Left colon (tissue), 2 donors: ENCODE measurements around the gene SHROOM3. TPM values are rescaled to one million over a fixed set of nuclear protein-coding genes. Genes with fewer than 3 reads are reported as not detected.

Experiments used
- ATAC-seq: fragments of 200-7000 bp; cut with Tn5 transposase; one replicate; pipeline ENCODE4 v1.9.1; 2020; ENCODE audit warnings: mild to moderate bottlenecking, moderate library complexity
- DNase-seq, 2 donors: peaks; one replicate each; pipeline ENCODE4 v3.0.0-alpha.2; 2020
- intact Hi-C, 2 donors: fragments of 100-400 bp; cut with DNase I in 1 of 2; cut with micrococcal nuclease in 1 of 2; formaldehyde crosslinking; loops; one replicate each; pipeline versions ENCODE4 v1.11.2 to v1.14.0; 2022; cut with DNase I, micrococcal nuclease
- total RNA-seq, 2 donors: library from RNA; stranded (reverse); fragmentation: NEBNext Ultra II Directional; extraction: Animal tissue kit (Norgen Biotek cat#: 25700); gene quantifications; one replicate each; pipeline ENCODE4 v1.2.1, GENCODE V29; 2021
- donor health status: DM: no; HTN: no; CAD: no.
- donor health status: DM: yes; HTN: yes; CAD: no.

The SHROOM3 gene
- total RNA-seq, 2 donors from 2014 or later: 158 to 248 TPM

GRCh38 chr4:76757418-76757939 is 322.4 kb downstream of the SHROOM3 start:
- ATAC-seq (no peak), DNase-seq (no peak)
- intact Hi-C loops: loop anchor here in 1 of 2 donors (10.0 kb wide), 1 partner anchor 323 kb away; the partner anchor contains the start of gene SHROOM3

GRCh38 chr4:76758290-76758882 is 323.4 kb downstream of the SHROOM3 start:
- intact Hi-C loops: loop anchor here in 1 of 2 donors (10.0 kb wide), 1 partner anchor 324 kb away; the partner anchor contains the start of gene SHROOM3
- DNase-seq (no peak), ATAC-seq (peak; percentile 71)

DNA sequence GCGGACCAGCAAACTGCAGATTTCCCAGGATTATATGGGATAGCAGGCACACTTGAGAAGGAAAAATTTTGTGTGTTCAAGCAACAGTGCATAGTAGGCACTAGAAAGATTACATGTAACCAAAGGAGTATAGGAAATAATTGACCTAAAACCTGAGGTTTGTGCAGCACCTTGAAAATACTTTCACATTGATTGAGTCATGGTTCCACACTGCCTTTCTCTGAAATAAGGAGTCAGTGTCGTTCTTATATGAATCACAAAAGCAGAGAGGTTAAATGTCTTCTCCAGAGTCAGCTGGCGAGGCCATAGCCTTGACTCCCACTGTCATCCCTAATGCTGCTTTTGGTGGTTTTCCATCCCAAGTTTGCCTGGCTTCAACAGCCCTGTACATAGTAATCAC is 324.0 kb downstream of the SHROOM3 start:
- intact Hi-C loops: loop anchor here in 1 of 2 donors (10.0 kb wide), 1 partner anchor 324 kb away; the partner anchor contains the start of gene SHROOM3
- no peak for ATAC-seq

GRCh38 chr4:76760193-76760592 is 325.2 kb downstream of the SHROOM3 start:
- ATAC-seq (no peak), DNase-seq (no peak)
- intact Hi-C loops: no loop called here

More for the DNA sequence above, 324.0 kb downstream of the SHROOM3 start:
- no peak for DNase-seq

DNA sequence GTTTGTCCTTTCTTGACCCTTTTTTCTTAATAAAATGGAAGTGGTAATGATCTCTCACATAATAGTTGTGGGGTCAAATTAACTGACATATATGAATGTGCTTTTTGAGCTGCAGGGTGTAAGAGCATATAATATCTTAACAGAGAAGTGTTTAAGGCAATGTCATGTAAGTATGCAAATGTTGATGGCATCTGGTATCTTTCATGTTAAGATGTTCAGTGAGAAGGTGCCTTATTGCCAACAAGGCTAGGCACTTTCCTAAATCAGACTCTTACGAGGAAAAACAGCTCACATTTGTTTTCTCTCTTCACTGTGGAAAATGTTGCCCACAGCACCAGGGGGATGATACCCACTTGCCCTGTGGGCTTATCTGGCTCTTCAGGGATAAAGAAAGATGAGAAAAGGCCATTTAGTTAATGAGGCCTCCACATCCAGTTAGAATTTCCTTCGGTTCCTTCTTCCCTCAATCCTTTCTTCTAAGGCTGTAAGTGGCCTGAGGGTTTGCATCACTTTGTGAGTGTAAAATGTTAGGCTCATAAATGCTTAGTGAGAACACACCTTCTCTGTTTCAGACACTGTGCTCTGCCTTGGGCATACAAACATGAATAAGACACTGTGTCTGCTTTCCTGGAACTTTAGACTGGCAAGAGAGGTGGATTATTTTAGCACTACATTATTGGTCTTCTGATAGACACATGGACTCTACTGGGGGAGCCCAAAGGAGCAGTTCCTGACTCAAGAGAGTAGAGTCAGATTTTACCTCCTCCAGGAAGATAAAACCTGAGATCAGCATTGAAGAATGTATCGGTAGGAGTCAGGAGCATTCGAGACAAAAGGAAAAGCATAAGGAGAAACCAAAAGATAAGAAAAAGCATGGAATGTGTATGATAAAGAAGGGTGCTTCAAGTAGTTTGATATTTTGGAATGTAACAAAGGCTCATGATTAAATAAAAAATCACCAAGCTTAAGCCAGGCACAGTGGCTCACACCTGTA is 327.4 kb downstream of the SHROOM3 start:
- no peak for DNase-seq
- no peak for ATAC-seq
- intact Hi-C loops: no loop called here

DNA sequence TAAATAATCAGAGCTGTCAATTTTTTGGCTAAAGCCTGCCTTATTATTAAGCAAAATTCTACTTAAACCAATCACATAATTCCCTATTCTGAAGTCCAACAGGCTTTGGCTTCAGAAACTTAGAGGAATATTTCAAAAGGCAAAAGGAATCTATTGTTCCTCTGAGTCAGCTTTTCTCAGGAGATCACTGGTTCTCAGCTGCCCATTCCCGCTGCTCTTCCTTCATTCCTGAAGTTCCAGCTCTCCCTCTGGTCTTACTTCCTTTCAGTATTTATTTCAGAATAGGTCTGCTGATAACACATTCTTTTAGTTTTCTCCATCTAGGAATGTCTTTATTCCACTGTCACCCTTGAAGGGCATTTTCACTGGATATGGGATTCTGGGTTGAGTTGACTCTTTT is 329.2 kb downstream of the SHROOM3 start:
- ATAC-seq (no peak), DNase-seq (no peak)
- intact Hi-C loops: no loop called here

GRCh38 chr4:76765473-76766183 is 330.6 kb downstream of the SHROOM3 start:
- intact Hi-C loops: no loop called here
- ATAC-seq (no peak), DNase-seq (no peak)

DNA sequence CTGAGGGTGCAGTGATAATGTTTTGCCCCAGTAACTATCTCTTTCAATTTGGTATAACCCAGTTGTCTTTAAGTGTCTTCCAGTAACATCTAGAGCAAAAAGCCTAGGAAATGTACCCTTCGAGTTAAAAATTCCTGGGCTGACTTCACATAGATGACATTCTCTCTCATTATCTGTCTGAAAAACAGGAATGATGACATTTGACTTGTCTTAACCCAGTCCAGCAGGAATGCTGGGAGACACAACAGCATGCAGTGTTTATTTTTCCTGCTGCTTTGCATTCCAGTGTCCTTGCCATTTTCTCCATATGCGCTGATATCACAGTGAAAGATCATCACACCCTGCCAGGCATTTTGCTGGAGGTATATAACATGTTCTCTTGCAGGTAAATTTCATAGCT is 333.0 kb downstream of the SHROOM3 start:
- no peak for ATAC-seq
- no peak for DNase-seq
- intact Hi-C loops: no loop called here

DNA sequence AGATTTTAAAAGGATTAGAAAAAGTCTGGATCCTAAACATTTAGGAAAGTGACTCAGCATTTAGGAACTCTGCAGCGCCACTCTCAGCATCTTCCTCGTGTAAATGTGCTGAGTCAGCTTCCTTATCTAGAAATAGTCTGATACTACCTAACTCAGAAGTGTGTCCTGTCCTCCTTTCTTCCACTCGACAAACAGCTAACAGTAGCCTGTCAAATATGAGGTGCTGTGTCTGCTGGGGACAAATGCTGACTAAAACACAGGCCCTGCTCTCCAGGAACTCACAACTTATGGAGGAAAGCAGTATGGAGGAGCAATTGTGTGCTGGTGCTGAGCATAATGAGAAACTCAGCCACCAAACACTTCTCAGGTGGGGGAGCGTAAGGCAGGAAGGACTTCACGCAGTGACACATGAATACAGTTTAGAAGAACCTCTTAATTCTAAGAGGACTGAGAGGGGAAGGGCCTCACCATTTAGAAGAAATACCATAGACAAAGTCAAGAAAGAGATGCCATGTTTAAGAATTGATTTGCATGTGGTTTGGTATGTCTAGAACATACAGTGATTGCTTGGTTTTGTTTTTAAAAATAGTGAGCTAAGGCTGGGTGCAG is 337.6 kb downstream of the SHROOM3 start:
- ATAC-seq: no peak
- intact Hi-C loops: no loop called here

GRCh38 chr4:76773766-76774165 is 338.7 kb downstream of the SHROOM3 start:
- ATAC-seq (peak; percentile 36), DNase-seq (no peak)
- intact Hi-C loops: no loop called here

More for the DNA sequence above, 337.6 kb downstream of the SHROOM3 start:
- DNase-seq: no peak

GRCh38 chr4:76779740-76780459 is 344.9 kb downstream of the SHROOM3 start:
- intact Hi-C loops: no loop called here
- ATAC-seq: no peak
- DNase-seq: no peak

DNA sequence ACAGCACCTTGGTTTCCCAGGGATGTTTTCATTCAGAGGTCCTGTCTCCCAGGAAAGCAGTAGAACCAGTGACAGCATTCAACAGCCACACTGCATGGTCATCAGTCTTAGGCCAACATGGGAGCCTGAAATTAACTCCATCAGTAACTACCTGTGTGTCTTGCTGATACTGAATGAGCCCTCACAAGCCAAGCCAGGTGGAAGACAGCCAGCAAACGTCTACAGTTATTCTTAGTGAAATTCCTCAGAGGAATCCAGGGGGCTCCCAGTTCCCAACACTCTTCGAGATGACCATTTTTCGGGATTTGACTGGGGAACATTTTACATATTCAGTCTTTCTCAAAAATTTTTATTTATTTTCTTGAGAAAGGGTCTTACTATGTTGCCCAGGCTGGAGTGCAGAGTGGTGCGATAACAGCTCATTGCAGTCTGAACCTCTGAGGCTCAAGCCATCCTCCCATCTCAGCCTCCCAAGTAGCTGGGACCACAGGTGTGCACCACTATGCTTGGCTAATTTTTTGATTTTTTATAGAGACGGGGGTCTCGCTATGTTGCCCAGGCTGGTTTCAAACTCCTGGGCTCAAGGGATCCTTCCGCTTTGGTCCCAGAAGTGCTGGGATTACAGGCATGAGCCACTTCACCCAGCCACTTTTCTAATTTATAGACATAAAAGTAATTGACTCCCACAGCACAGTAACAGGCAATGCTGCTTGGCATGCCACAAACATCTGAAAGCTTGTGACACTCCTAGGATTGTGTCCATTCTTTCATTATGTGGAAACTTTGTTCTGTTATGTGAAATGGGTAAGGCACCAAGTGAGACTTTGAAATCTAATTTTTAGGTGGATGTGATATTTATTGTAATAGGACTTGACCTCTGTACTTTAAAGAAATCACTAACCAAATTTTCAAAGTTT is 346.0 kb downstream of the SHROOM3 start:
- intact Hi-C loops: no loop called here
- ATAC-seq (no peak), DNase-seq (no peak)

DNA sequence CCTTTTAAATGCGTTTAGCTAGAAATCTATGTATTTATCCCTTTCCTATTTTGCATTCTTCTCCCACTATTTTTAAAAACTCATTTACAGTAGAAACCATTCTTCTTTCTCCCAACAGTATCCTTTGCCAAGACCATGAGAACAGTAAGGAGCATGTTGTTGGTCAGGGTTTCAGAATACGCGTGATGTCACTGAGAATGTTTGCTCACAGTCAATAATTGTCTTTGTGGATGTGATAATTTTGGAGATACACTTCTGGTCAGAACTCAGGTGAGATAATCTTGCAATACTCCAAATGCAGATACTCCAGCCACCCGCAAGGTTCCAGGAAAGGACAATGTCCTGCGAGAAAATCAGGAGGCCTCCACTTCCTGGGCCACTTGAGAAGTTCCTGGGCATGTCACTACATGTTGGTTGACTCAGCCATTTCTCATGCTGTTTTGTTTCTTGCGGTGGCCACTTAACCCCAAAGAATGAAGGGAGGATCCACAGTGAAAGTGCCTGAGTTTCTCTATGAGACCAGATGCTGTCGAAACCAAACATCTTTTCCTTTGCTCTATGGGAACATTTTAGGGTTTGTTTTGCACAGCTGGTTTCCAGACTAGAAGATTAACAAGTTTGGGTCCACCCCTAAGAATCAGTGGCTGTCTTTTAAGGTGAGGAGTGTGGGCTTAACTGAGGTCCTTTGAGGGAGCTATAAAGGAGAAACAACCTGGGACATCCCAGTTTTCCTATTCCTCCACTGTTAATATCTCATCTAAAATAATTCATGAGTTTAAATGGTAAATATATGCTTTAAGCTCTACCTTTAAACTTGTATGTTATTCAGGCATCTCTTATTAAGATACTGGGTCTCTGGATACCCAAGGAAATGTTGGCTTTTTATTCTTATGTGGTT is 346.9 kb downstream of the SHROOM3 start:
- DNase-seq (no peak), ATAC-seq (no peak)
- intact Hi-C loops: no loop called here

GRCh38 chr4:76782837-76783236 is 347.8 kb downstream of the SHROOM3 start:
- ATAC-seq: no peak
- intact Hi-C loops: no loop called here
- DNase-seq: no peak

DNA sequence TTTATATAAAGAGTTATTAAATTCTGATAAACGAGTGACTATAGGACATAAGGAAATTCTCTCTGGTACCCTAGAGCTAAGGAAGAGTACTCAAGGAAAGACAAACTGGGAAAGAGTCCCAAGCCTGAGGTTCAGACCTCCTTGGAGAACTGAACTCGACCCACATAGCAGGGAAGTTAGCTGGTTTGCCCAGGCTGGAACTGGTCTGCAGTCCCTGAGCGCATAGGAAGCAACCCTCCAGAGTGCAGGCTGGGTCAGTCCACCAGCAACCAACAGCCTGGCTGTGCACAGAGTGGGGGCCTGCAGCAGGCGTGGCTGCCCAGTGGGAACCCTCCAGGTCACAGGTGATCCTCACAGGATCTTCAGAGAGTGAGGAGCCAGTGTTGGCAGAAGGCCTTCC is 348.8 kb downstream of the SHROOM3 start:
- peak; percentile 11 for ATAC-seq
- intact Hi-C loops: no loop called here

GRCh38 chr4:76784237-76784636 is 349.2 kb downstream of the SHROOM3 start:
- intact Hi-C loops: no loop called here
- DNase-seq: no peak
- peak; percentile 40 for ATAC-seq

More for the DNA sequence above, 348.8 kb downstream of the SHROOM3 start:
- DNase-seq: no peak
